Skin epidermis (tissue), 12 donors: ENCODE results near the gene GPR101.

ENCODE experiments used
- H3K27ac ChIP-seq, 21 experiments: fragments of 200-600 bp; sonication (generic) in 11 of 21; one replicate each; pipeline ENCODE4 v1.5.0; 2020; ENCODE audit warnings: mild to moderate bottlenecking in 3 of 21, inconsistent platforms in 2 of 21, moderate library complexity in 2 of 21
- H3K4me3 ChIP-seq, 7 experiments: fragments of 200-600 bp; sonication (generic) in 2 of 7; one replicate each; pipeline ENCODE4 v1.5.0; 2020; ENCODE audit warnings: inconsistent platforms in 2 of 7, mild to moderate bottlenecking in 2 of 7, moderate library complexity in 1 of 7

Gene GPR101

GRCh38 chrX:137033774-137034507, at the start of gene GPR101:
Gene GPR101, minus strand, starts transcription at chrX:137033995. Its CDS starts 2,321 bp downstream, at chrX:137031674.
- H3K4me3 ChIP-seq = peak within 1 kb of the TSS in 1 of 7 experiments; percentile 7

DNA sequence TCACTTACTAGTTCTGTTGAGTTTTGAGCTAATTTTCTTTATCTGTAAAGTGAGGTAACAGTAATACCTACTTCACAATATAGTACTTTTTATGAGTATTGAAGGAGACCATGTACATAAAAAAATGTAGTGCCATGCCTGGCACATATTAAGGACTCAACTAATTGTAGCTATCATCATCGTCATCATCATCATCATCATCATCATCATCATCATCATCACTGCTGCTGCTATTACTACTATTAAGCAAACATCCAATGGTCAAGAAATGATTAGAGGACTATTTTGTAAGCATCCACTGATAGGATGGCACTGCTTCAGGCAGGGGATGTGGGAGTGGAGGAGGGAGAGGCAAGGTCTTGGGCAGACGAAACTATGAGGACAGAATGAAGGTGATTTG, 47.4 kb upstream of the GPR101 start:
- Histone ChIP-seq H3K4me3 (no peak overlapping the region), H3K27ac (no peak overlapping the region)

More at GRCh38 chrX:137033774-137034507, at the start of gene GPR101:
- H3K27ac ChIP-seq = no peak within 1 kb of the TSS

DNA sequence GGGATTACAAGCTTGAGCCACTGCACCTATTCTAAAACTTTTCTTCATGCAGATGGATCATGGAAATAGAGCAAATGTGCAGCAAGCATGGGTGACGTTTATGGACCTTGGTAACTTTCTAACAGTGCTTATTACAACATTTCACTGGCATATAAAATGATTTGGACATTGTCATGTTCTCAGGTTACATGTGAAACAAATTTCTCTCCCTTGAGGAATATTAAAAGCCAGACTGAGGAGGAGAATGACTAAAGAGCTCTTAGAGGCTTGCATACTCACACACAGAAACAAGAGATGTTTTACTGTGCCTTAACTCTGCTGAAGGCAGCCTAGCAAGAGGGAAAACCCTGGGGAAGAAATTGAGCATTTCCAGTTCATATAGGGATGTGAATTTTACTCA, 38.6 kb upstream of the GPR101 start:
- Histone ChIP-seq H3K27ac (no peak overlapping the region), H3K4me3 (no peak overlapping the region)

- Histone ChIP-seq H3K4me3 (no peak overlapping the region), H3K27ac (no peak overlapping the region)
Measured at GRCh38 chrX:137071596-137071995, 37.8 kb upstream of the GPR101 start.

DNA sequence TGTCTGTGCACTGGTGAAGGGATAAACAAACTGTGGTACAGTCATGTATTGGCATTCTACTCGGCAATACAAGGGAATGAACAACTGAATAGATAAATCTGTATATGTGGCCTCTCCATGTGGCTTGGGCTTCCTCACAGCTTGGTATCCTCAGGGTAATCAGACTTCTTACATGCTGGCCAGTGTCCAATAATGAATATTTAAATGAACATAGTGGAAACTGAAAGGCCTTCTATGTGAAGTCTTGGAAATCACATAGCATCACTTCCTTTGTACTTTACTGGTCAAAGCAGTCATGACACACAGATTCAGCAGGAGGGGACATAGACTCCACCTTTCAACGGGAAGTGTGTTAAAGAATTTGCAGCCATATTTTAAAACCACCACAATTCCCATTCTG, 33.4 kb upstream of the GPR101 start:
- Histone ChIP-seq H3K4me3 (no peak overlapping the region), H3K27ac (no peak overlapping the region)

GRCh38 chrX:137062915-137063617, 29.3 kb upstream of the GPR101 start:
- H3K4me3 ChIP-seq = no peak overlapping the region
- no peak overlapping the region for H3K27ac ChIP-seq

- no peak overlapping the region for H3K27ac ChIP-seq
- no peak overlapping the region for H3K4me3 ChIP-seq
Measured at GRCh38 chrX:137058339-137059127, 24.7 kb upstream of the GPR101 start.

GRCh38 chrX:137052643-137053235, 18.9 kb upstream of the GPR101 start:
- Histone ChIP-seq H3K27ac (no peak overlapping the region), H3K4me3 (peak overlapping the region; percentile 6 to 39 (median 23))

GRCh38 chrX:137051978-137052642, 18.3 kb upstream of the GPR101 start:
- Histone ChIP-seq H3K4me3 (peak overlapping the region; percentile 6 to 39 (median 23)), H3K27ac (no peak overlapping the region)

- H3K4me3 ChIP-seq = no peak overlapping the region
- no peak overlapping the region for H3K27ac ChIP-seq
Measured at GRCh38 chrX:137044893-137045292, 11.1 kb upstream of the GPR101 start.

DNA sequence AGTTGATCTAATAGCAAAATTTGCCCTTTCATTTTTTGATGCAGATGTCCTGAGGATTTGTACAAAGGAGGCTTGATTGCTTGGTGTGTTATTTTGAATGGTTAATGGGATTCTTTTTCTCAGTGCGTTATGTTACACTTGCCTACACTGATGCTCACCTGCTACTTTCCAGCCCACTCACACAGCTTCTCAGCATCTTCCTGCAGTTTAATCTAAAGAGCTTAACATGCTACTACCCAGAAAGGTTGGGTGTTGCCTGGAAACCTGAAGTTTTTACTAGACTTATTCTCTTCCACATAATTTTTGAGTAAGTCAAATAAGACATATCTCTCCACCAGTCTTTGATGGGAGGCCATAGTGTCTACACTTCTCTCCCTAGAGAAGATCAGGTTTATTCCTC, 9.9 kb upstream of the GPR101 start:
- Histone ChIP-seq H3K4me3 (no peak overlapping the region), H3K27ac (no peak overlapping the region)

DNA sequence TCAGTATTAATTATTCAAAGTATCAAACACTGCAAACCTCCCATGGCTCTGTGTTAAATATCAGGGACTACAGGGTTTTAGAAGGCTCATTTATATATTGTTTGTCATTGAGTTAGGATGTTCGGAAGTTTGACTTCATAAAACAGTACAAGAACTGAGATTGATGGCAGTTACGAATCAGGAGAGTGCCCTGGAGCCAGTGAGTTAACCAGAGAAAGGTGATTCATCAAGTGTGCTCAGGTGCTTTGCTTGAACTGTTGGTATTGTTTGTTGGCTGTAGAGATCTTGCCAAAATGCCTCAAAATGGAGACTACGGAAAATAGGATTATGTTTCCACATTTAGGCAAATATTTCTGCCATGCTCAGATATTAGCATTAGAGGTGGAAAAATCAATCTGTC, 7.5 kb upstream of the GPR101 start:
- Histone ChIP-seq H3K4me3 (no peak overlapping the region), H3K27ac (no peak overlapping the region)

DNA sequence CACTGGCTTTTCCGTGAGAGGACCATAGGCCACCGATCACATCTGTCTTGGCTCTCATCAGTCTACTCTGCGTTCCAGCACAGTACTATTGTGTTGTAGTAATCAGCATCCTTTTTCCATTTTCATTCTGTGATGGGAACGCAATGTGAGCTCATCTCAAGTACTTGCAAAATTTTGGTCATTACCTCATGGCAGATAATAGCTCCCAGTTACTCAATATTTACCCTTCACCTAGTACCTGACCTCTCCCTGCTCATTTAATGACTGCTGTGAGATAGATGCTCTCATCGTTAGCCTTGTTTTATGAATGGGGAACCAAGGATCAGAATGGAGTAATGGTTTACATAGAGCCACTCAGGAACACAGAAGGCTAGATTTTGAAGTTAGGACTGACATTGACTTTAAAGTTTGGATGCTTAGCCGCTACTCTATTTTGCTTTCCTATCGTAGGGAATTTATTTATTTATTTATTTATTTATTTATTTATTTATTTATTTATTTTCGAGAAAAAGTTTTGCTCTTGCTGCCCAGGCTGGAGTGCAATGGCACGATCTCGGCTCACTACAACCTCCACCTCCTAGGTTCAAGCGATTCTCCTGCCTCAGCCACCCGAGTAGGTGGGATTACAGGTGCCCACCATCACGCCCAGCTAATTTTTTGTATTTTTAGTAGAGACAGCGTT, 6.5 kb upstream of the GPR101 start:
- no peak overlapping the region for H3K4me3 ChIP-seq

DNA sequence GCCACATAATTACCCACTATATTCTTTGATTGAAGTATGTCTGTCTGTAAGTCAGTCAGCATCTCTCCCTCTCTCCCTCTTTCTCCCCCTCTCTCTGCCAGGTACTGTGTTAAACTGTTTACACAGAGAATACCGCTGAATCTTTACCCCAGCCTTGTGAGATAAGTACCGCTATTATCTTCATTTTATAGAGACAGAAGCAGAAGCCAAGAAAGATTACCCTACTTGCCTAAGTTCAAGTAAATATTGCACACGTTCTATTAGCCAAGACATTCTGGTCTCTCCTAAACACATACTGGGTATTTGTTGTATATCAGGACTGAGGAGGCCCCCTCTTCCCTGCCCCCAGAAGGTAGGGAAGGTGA, 695 bp upstream of the GPR101 start:
- H3K4me3 ChIP-seq = no peak overlapping the region
- H3K27ac ChIP-seq = no peak overlapping the region

More for the DNA sequence above, 6.5 kb upstream of the GPR101 start:
- no peak overlapping the region for H3K27ac ChIP-seq

DNA sequence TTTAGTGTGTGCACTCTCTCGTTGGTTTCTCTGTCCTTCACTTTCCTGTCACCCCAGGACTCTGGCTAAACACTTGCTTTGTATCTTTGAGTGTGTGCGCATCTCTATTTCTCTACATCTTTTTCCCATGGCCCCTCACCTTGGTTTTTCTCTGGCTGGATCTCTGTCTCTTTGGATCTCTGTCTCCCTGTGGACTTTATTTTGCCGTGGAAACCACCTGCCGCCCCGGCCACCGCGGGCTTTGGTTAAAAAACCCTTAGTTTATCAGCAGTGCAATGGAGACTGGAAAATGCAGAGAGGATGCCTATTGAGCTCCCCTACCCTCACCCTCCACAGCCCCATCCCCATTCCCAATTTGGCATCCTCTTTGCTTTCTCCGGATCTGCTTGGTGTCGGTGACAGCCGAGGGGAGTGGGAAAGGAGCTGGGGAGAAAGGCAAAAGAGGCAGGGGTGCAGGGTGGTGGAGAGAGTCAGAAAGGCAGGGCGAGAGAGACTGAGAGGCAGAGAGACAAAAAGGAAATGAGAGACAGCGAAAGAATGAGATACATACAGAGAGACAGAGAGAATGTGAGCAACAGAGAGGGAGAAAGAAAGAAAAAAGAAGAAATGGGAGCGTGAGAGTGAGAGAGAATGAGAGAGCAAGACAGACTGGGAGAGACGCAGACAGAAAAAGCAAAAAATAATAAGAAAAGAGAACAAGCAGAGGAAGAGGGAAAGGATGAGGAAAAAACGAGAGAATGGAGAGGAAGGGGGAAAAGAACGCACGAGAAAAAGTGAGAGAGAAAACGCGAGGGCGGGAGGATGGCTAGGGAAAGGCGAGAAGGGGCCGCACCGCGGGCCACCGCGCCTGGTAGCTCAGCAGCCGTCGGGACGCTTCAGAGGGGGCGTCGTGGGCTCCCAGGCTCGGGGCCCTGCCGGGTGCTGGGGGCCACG, 688 bp downstream of the GPR101 start:
- H3K4me3 ChIP-seq = peak overlapping the region in 1 of 7 experiments; percentile 33
- H3K27ac ChIP-seq = no peak overlapping the region

GRCh38 chrX:137032341-137032694, 1.5 kb downstream of the GPR101 start:
- no peak overlapping the region for H3K27ac ChIP-seq
- peak overlapping the region in 4 of 7 experiments; percentile 10 to 33 (median 22) for H3K4me3 ChIP-seq

DNA sequence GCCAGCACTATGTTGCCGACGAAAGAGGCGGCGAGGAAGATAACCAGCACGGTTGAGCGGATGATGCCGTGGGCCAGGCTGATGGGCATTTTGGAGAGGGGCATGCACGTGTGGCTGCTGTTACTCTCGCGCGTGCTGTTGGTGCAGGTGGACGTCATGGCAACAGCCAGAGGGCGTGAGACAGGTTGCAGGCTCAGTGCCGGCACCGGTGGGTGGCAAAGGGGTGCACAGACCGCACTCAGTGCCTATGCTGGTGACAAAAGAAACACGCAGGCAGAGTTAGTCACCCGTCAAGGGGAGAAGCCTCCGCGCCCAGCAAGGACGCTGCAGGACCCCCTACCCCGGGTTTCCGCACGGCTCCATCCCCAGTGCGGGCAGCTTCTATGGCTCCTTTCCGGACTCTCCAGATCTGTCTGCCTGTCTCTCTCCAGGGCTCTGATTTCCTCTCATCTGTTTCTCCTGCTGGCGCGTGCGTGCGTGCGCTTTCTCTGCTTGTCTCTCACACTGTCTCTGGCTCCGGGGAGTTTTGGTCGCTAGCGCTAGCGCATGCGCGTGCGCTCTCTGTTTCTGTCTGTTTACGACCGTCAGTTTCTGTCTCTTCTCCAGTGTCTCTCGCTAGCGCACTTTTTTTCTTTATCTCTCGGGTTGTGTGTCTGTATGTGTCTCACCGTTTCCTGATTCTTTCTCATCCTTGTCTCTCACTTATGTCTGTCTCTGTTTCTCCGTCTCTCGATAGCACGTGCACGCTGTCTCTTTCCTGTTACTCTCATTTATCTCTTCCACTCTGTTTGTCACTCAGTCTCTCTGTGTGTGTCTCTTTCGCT, 2.1 kb downstream of the GPR101 start:
- Histone ChIP-seq H3K4me3 (peak overlapping the region in 5 of 7 experiments; percentile 8 to 33 (median 18)), H3K27ac (no peak overlapping the region)
